Fibroblast of skin of right quadriceps (primary cell): ENCODE data around the gene PLEKHA6.

Source experiments
- DNase-seq: peaks from one replicate; pipeline ENCODE4 v3.0.0-alpha.2; 2013

PLEKHA6 gene

GRCh38 chr1:204227996-204228785 lies 131.5 kb downstream of the PLEKHA6 start:
- DNase-seq = no peak

- no peak for DNase-seq
These were observed 132.4 kb downstream of the PLEKHA6 start for GRCh38 chr1:204227351-204227750.

GRCh38 chr1:204225841-204226735 lies 133.6 kb downstream of the PLEKHA6 start:
- no peak for DNase-seq

GRCh38 chr1:204224655-204225054 lies 135.1 kb downstream of the PLEKHA6 start:
- peak; percentile 18 for DNase-seq

DNA sequence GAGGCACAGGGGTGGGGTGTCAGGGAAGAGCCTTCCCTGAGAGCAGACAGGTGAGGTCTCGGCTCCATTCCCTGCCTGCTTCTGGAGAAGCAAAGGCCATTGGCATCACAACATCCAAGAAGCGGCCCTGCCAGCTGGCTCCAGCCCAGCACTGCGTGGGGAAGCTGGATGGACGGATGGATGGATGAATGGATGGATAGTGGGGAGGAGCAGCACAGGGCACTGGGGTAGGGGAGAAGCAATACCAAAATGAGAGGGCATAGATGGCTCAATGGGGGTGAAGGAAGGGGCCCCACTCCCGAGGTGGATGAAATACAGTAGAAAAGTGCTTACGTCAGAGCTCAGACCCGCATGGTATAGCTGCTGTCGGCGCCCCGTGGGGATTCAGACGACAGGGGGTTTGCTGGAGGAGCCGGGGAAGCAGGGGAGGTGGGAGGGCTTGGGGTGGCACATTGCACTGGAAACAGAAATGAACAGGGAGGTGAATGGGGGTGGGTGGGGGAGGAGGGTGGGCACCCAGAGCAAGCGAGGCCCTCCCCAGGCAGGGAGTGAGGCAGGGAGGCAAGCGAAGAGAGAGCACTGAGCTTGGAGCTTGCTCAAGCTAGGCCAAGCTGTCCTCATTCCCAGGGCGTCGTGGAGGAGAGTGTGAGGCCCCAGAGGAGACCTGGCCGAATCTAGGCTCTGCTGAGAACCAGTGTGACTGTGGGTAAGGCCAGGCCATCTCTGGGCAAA lies 136.4 kb downstream of the PLEKHA6 start:
- DNase-seq = no peak

DNA sequence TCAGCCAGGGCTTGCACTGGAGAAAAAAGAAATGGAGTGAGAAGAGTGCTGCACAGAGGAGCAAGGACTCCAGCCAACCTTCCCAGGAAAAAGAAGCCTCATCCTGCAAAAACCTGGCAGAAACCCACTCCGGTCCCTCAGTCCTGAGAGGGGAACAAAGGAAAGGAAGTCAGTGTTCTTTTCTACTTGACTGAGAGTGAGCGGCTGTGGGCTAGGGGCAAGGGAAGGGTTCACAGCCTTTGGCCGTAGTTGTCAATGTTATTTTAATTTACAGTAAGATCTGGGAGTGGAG lies 137.0 kb downstream of the PLEKHA6 start:
- no peak for DNase-seq

DNA sequence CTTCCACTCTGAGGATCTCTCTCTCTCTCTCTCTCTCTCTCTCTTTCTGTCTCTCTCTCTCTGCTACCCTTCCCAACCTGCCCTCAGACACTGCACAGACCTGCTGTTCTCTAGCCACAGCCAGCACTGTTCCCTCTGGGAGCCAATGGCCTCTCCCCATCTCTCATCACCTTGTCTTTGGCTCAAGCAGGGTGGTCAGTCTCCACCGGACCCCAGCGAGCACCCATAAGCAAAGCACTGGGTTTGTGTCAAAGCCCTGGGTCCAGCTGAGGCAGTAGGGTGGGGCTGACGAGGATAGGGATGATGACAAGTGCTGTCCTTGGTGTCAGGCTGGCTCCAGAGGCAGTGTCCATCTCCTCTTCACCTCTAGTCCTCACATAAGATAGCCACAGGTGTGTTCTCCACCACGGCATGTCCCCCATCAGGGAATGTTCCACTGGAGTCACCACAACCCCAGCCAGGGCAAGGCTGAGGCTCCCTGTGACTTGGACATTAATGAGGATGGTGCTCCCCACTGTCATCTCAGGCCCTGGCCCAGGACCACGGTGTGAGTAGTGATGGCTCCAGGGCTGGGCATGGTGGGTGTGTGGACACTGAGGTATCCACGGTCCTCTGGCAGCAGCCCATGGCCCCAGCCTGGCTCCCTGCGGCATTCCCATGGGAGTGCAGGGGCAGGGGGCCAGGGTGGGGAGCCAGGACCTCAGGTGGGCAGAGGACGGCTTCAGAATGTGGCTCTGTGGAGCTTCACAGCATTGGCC lies 137.5 kb downstream of the PLEKHA6 start:
- no peak for DNase-seq

- DNase-seq = no peak
These were observed 138.5 kb downstream of the PLEKHA6 start for GRCh38 chr1:204221271-204221670.

- DNase-seq = no peak
These were observed 139.6 kb downstream of the PLEKHA6 start for GRCh38 chr1:204219971-204220616.

DNA sequence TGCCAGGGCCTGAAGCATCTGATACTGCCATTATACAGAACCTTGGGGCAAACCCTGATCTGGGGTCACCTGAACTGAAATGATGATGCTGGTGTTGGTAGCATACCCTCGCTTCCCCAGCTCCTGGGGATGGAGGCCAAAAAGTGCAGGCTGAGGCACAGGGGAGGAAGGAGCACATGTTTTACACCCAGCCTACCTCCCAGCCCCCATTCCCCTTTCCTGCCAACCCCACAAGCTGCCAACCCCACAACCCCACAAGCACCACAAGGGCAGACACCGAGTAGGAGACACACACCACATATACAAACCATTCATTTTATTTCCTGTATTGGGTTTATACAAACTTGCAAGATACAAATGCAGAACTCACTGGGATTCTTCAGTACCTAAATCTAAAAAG lies 141.2 kb downstream of the PLEKHA6 start:
- DNase-seq = no peak

DNA sequence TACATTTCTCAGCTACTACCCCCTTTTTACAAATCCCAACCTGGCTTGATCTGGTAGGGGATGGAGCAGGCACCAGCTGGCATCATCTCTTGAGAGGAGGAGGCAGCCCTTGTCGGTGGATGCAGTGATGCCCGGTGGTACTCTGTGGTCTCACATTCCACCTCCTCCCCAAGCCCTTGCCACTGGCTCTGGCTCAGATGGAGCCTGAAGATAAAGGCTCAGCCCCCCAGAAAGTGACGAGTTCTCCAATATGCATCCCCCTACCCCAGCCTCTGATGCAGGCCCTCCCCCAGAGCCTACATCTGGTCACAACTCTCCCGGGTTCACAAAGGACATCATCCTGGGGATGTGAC lies 142.1 kb downstream of the PLEKHA6 start:
- DNase-seq = no peak

DNA sequence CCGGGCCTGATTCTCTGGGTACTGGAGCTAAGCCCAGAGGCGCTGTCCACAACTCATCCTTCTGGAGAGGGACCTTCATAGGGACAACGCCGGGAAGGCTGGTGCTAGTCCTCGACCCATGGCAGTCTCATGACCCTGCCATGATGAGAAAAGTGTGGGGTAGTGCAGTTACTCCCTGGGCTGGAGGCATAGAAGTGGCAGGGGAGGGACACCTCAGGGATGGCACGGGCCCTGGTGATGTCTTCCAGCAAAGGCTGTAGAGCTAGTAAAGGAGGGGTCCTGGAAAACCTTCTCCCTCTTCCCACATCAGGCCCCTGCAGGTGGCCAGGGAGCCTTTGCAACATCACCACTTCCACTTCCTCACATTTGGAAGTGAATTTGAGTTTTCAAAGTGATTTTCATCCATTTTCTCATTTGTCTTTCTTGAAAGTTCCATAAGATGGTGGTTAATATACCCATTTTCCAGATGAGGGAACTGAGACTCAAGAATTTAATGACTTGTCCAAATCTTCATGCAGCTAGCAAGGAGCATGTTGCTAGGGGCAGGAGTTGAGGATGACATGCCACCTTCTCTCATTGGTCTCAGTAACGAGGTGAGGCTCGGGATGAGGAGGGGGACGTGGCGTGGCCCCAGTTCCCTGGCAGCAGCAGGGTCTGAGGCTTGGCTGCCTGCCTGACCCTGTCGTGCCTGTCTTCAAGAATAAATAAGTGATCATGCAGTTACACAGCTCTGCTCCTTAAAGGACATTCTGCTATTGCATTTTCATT lies 142.7 kb downstream of the PLEKHA6 start:
- DNase-seq = no peak

- DNase-seq = no peak
These were observed 143.5 kb downstream of the PLEKHA6 start for GRCh38 chr1:204216236-204216635.

- peak; percentile 83 for DNase-seq
These were observed 145.8 kb downstream of the PLEKHA6 start, which contains the start of gene GOLT1A for GRCh38 chr1:204213668-204214662. Gene GOLT1A (minus strand): TSS chr1:204213988. CDS start chr1:204213906, 82 bp downstream.

DNA sequence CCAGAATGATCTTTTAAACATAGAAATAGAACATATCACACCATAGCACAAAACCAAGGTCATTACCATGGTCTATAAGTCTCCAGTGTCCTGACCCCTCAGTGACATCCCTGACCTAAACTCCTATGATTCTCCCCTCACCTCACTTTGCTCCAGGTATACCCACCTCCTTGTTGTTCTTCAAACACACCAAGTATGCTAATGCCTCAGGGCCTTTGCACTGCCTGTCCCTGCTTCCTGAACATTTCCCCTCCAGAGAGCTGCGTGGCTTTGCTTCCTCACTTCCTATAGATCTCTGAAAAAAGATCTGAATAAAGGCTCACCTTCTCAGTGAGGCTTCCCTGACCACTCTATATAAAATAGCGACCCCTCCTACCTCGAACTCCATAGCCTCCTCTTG lies 147.0 kb downstream of the PLEKHA6 start:
- no peak for DNase-seq

- DNase-seq = no peak
These were observed 148.7 kb downstream of the PLEKHA6 start for GRCh38 chr1:204211046-204211445.

DNA sequence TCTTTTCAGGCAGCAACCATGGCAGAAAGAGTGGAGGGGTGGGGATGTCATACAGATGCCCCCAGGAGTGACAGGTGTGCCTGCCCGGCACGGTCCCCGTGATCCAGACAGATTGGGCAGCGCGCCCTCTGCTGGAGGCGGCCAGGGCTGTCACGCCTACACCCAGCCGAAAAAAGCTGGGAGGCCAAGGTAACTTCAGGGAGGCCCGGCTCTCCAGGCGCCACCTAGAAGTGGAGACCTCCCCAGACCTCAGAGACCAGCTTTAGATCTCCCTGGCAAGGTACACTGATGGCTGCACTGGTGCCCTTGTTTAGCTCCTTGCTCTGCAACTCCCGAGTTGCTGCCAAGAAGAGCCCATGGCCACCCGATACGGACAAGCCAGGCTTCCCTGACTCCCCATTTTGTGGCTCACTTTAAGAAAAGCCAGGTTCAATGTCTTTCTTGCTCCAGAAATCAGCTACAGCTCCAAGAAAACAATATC lies 152.6 kb downstream of the PLEKHA6 start:
- DNase-seq = no peak

GRCh38 chr1:204206121-204206520 lies 153.6 kb downstream of the PLEKHA6 start:
- DNase-seq = no peak

GRCh38 chr1:204205486-204205885 lies 154.2 kb downstream of the PLEKHA6 start:
- DNase-seq = no peak

DNA sequence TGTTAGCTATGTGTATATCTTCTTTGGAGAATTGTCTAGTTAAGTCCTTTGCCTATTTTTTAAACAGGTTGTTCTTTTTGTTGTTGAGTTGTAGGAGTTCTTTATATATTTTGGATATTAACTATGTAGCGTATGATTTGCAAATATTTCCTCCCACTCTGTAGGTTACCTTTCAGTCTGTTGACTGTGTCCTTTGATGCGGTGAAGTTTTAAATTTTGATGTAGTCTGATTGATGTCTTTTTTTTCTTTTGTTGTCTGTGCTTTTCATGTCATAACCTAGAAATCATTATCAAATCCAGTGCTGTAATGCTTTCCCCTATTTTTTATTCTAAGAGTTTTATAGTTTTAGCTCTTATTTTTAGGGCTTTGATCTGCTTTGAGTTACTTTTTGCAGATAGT lies 154.8 kb downstream of the PLEKHA6 start:
- no peak for DNase-seq
